ENCODE results near the gene KDM3A.
"Not testable (repeated sequence)": the region's sequence is repeated elsewhere in the genome, so short reads cannot be mapped to it uniquely, and the experiment has no call there.

KDM3A gene

DNA sequence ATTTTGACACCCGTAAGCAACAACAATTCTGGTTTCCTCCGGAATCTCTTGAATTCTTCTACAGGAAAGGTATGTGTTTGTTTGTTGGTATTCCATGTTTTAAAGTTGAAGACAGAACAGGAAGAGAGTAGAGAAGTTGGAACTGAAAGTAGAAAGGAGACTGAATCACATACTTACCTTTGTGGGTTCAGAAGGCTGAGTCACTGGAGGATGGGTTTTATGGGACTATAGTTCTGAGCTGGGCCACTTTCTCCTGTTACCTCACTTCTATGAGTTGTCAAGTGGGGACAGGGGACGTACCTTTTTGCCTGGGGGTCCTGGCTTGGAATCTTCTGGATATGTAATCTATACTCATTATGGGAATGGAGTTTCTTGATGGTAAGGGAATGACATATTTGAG is 40.9 kb downstream of the KDM3A start:
- Histone ChIP-seq H3K36me3 (ENCODE audit: control insufficient read depth, insufficient read depth, low read length) (peaks cover 98% of the 10 kb centered on the region), H3K27me3 (ENCODE audit: control insufficient read depth, insufficient read depth, low read length) (no peaks in the 10 kb centered on the region), H3K4me1 (ENCODE audit: control insufficient read depth, insufficient read depth, low read length) (no peaks in the 10 kb centered on the region; the same call in 1 of the 2 replicates), H3K9me3 (ENCODE audit: control insufficient read depth, insufficient read depth, low read depth, low read length) (no peaks in the 10 kb centered on the region), H3K27ac (ENCODE audit: low read depth, low read length) (no peak overlapping the region), H3K4me3 (ENCODE audit: low read depth, low read length) (no peak overlapping the region), H3K9ac (ENCODE audit: low read length) (no peak overlapping the region)

- no peaks in the 10 kb centered on the region for H3K4me1 ChIP-seq (ENCODE audit: control insufficient read depth, insufficient read depth, low read length)
Measured at GRCh38 chr2:86484385-86484784, 43.2 kb downstream of the KDM3A start.

GRCh38 chr2:86485103-86485502 is 43.9 kb downstream of the KDM3A start:
- no peak overlapping the region for H3K4me3 ChIP-seq (ENCODE audit: low read depth, low read length)

More at GRCh38 chr2:86484385-86484784, 43.2 kb downstream of the KDM3A start:
- no peak overlapping the region for H3K27ac ChIP-seq (ENCODE audit: low read depth, low read length)
- peaks cover 98% of the 10 kb centered on the region for H3K36me3 ChIP-seq (ENCODE audit: control insufficient read depth, insufficient read depth, low read length)
- H3K27me3 ChIP-seq (ENCODE audit: control insufficient read depth, insufficient read depth, low read length): no peaks in the 10 kb centered on the region
- no peak overlapping the region for H3K9ac ChIP-seq (ENCODE audit: low read length)
- H3K9me3 ChIP-seq (ENCODE audit: control insufficient read depth, insufficient read depth, low read depth, low read length): no peaks in the 10 kb centered on the region
- H3K4me3 ChIP-seq (ENCODE audit: low read depth, low read length): no peak overlapping the region

DNA sequence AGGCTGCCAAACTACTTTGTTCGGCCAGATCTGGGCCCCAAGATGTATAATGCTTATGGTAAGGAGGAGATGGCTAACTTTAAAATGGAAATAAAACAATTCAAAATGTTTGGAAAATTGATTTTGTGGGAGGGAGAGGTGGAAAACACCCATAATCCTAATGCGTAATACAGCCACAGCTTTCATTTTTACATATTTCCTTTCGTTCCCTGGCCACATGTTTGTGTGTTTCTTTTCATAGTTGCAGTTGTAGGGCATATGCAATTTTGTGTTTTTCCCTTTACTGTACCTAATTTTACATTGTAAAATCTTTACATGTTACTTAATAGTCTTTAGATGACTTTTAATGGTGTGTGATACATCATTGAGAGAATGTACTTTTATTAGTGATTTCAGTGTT is 44.6 kb downstream of the KDM3A start:
- Histone ChIP-seq H3K27ac (ENCODE audit: low read depth, low read length) (no peak overlapping the region), H3K9ac (ENCODE audit: low read length) (no peak overlapping the region), H3K4me3 (ENCODE audit: low read depth, low read length) (no peak overlapping the region), H3K9me3 (ENCODE audit: control insufficient read depth, insufficient read depth, low read depth, low read length) (no peaks in the 10 kb centered on the region), H3K4me1 (ENCODE audit: control insufficient read depth, insufficient read depth, low read length) (no peaks in the 10 kb centered on the region), H3K27me3 (ENCODE audit: control insufficient read depth, insufficient read depth, low read length) (no peaks in the 10 kb centered on the region), H3K36me3 (ENCODE audit: control insufficient read depth, insufficient read depth, low read length) (peaks cover 99% of the 10 kb centered on the region)

More at GRCh38 chr2:86485103-86485502, 43.9 kb downstream of the KDM3A start:
- Histone ChIP-seq H3K4me1 (ENCODE audit: control insufficient read depth, insufficient read depth, low read length) (no peaks in the 10 kb centered on the region), H3K27ac (ENCODE audit: low read depth, low read length) (no peak overlapping the region), H3K27me3 (ENCODE audit: control insufficient read depth, insufficient read depth, low read length) (no peaks in the 10 kb centered on the region), H3K9me3 (ENCODE audit: control insufficient read depth, insufficient read depth, low read depth, low read length) (no peaks in the 10 kb centered on the region), H3K9ac (ENCODE audit: low read length) (no peak overlapping the region), H3K36me3 (ENCODE audit: control insufficient read depth, insufficient read depth, low read length) (peaks cover 99% of the 10 kb centered on the region)

GRCh38 chr2:86487062-86487461 is 45.9 kb downstream of the KDM3A start:
- Histone ChIP-seq H3K4me3 (ENCODE audit: low read depth, low read length) (no peak overlapping the region), H3K27me3 (ENCODE audit: control insufficient read depth, insufficient read depth, low read length) (no peaks in the 10 kb centered on the region), H3K27ac (ENCODE audit: low read depth, low read length) (no peak overlapping the region), H3K9me3 (ENCODE audit: control insufficient read depth, insufficient read depth, low read depth, low read length) (no peaks in the 10 kb centered on the region), H3K9ac (ENCODE audit: low read length) (no peak overlapping the region), H3K36me3 (ENCODE audit: control insufficient read depth, insufficient read depth, low read length) (peaks cover 99% of the 10 kb centered on the region), H3K4me1 (ENCODE audit: control insufficient read depth, insufficient read depth, low read length) (no peaks in the 10 kb centered on the region)

DNA sequence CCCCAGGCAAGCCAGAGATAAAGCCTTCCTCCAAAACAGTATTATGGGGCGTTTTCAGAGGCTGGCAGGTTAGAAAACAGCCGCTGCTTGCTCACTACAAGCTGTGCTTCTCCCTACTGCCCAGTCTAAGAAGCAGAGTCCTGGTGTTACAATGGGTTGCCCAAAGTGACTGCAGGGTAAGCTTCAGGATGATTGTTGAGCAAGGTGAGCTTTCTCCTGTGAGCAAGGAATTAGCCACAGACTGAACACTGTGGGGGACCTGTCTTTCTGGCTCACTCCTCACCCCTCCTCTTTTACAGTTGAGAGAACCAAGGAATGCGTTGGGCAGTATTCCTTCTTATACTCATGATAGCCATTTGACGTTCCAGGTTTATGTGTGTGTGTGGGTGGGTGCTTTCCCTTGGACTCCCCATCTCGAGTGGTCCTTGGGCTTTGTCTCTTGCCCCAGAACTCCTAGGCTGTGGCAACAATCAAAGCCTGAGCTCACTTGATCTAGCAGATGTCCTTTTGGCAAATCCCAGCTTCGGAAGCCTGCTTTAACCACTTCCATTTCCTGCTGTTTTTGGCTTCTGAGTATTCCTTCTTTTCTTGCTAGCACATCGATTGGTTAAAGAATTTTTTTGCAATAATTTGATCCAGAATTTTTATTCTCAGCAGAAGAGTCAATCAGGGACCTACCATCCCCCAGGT is 47.5 kb downstream of the KDM3A start:
- H3K9ac ChIP-seq (ENCODE audit: low read length): no peak overlapping the region
- H3K27ac ChIP-seq (ENCODE audit: low read depth, low read length): no peak overlapping the region
- no peaks in the 10 kb centered on the region for H3K9me3 ChIP-seq (ENCODE audit: control insufficient read depth, insufficient read depth, low read depth, low read length)
- H3K27me3 ChIP-seq (ENCODE audit: control insufficient read depth, insufficient read depth, low read length): no peaks in the 10 kb centered on the region
- no peaks in the 10 kb centered on the region for H3K4me1 ChIP-seq (ENCODE audit: control insufficient read depth, insufficient read depth, low read length)
- peaks cover 99% of the 10 kb centered on the region for H3K36me3 ChIP-seq (ENCODE audit: control insufficient read depth, insufficient read depth, low read length)
- no peak overlapping the region for H3K4me3 ChIP-seq (ENCODE audit: low read depth, low read length)

- H3K27me3 ChIP-seq (ENCODE audit: control insufficient read depth, insufficient read depth, low read length): no peaks in the 10 kb centered on the region
- peaks cover 99% of the 10 kb centered on the region for H3K36me3 ChIP-seq (ENCODE audit: control insufficient read depth, insufficient read depth, low read length)
- H3K9me3 ChIP-seq (ENCODE audit: control insufficient read depth, insufficient read depth, low read depth, low read length): no peaks in the 10 kb centered on the region
- H3K4me3 ChIP-seq (ENCODE audit: low read depth, low read length): no peak overlapping the region
- H3K9ac ChIP-seq (ENCODE audit: low read length): no peak overlapping the region
- no peak overlapping the region for H3K27ac ChIP-seq (ENCODE audit: low read depth, low read length)
- no peaks in the 10 kb centered on the region for H3K4me1 ChIP-seq (ENCODE audit: control insufficient read depth, insufficient read depth, low read length)
Measured at GRCh38 chr2:86489542-86489941, 48.4 kb downstream of the KDM3A start.

DNA sequence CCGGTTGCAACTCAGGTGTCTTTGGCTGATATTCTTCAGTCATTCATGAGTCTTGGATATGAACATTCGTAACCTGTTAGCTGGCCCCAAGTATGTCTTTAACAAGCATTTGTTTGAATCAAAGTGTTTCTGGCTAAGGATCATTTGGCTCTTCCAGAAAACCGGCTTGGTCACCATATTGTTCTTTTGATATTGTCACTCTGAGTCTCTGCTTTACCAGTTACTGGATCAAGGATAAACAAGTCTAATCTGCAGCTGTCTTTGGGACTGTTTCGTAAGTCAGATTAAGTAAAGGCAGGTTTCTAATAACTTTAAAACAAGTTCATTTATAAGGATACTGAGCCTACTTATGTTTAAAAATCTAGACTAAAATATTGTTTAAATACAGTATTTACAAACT is 49.1 kb downstream of the KDM3A start:
- Histone ChIP-seq H3K4me1 (ENCODE audit: control insufficient read depth, insufficient read depth, low read length) (no peaks in the 10 kb centered on the region), H3K36me3 (ENCODE audit: control insufficient read depth, insufficient read depth, low read length) (peaks cover 97% of the 10 kb centered on the region), H3K27ac (ENCODE audit: low read depth, low read length) (no peak overlapping the region), H3K9ac (ENCODE audit: low read length) (no peak overlapping the region), H3K9me3 (ENCODE audit: control insufficient read depth, insufficient read depth, low read depth, low read length) (no peaks in the 10 kb centered on the region), H3K4me3 (ENCODE audit: low read depth, low read length) (no peak overlapping the region), H3K27me3 (ENCODE audit: control insufficient read depth, insufficient read depth, low read length) (no peaks in the 10 kb centered on the region)

GRCh38 chr2:86491088-86491487 is 49.9 kb downstream of the KDM3A start:
- no peak overlapping the region for H3K27ac ChIP-seq (ENCODE audit: low read depth, low read length)
- H3K9me3 ChIP-seq (ENCODE audit: control insufficient read depth, insufficient read depth, low read depth, low read length): no peaks in the 10 kb centered on the region
- no peak overlapping the region for H3K9ac ChIP-seq (ENCODE audit: low read length)
- H3K36me3 ChIP-seq (ENCODE audit: control insufficient read depth, insufficient read depth, low read length): peaks cover 93% of the 10 kb centered on the region
- no peak overlapping the region for H3K4me3 ChIP-seq (ENCODE audit: low read depth, low read length)
- no peaks in the 10 kb centered on the region for H3K27me3 ChIP-seq (ENCODE audit: control insufficient read depth, insufficient read depth, low read length)
- H3K4me1 ChIP-seq (ENCODE audit: control insufficient read depth, insufficient read depth, low read length): no peaks in the 10 kb centered on the region

DNA sequence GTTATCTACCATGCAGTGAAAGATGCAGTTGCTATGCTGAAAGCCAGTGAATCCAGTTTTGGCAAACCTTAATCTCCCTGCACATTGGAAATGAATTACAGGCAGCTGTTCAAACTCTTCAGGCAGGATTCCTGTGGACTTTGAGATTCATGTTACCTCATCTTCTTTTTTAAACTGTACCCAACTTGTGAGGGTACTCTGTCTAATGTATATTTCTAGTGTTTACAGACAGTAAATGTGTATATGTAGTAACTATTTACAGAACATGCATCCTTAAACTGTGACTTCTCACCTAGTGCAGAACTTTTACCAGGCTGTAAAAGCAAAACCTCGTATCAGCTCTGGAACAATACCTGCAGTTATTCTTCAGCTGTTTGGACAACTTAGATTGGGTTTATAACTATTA is 50.9 kb downstream of the KDM3A start:
- H3K27ac ChIP-seq (ENCODE audit: low read depth, low read length): no peak overlapping the region
- no peaks in the 10 kb centered on the region for H3K27me3 ChIP-seq (ENCODE audit: control insufficient read depth, insufficient read depth, low read length)
- no peak overlapping the region for H3K4me3 ChIP-seq (ENCODE audit: low read depth, low read length)
- no peaks in the 10 kb centered on the region for H3K9me3 ChIP-seq (ENCODE audit: control insufficient read depth, insufficient read depth, low read depth, low read length)
- H3K9ac ChIP-seq (ENCODE audit: low read length): no peak overlapping the region
- no peaks in the 10 kb centered on the region for H3K4me1 ChIP-seq (ENCODE audit: control insufficient read depth, insufficient read depth, low read length)
- peaks cover 92% of the 10 kb centered on the region for H3K36me3 ChIP-seq (ENCODE audit: control insufficient read depth, insufficient read depth, low read length)

DNA sequence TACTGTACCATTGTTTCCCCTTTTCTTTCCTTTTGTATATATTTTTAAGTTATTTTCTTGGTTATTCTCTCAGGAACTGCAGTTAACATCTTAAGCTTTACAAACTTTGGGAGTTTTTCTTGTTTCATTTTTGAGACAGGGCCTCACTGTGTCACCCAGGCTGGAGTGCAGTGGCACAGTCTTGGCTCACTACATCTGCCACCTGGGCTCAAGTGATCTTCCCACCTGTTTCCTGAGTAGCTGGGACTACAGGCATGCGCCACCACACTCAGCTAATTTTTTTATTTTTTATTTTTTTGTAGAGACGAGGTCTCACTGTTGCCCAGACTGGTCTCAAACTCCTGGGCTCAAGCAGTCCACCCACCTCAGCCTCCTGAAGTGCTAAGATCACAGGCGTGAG is 55.2 kb downstream of the KDM3A start:
- not testable (repeated sequence) for H3K4me1 ChIP-seq (ENCODE audit: control insufficient read depth, insufficient read depth, low read length); H3K4me3 ChIP-seq (ENCODE audit: low read depth, low read length); H3K27ac ChIP-seq (ENCODE audit: low read depth, low read length); H3K9ac ChIP-seq (ENCODE audit: low read length); H3K27me3 ChIP-seq (ENCODE audit: control insufficient read depth, insufficient read depth, low read length)
- Histone ChIP-seq H3K36me3 (ENCODE audit: control insufficient read depth, insufficient read depth, low read length) (peaks cover 82% of the 10 kb centered on the region), H3K9me3 (ENCODE audit: control insufficient read depth, insufficient read depth, low read depth, low read length) (peaks cover 29% of the 10 kb centered on the region)

Measured in HUES6 (cell line).